SK-N-SH (cell line): ENCODE measurements around the gene TNFAIP3. TPM values are rescaled to one million over a fixed set of nuclear protein-coding genes. Genes with fewer than 3 reads are reported as not detected.

Source experiments
- CTCF ChIA-PET: fragments of 300-600, 350-600 bp; formaldehyde crosslinking; extraction: SDS; loops from one replicate; lab custom pipeline; 2021; lab: Yijun Ruan, JAX
- POLR2A ChIA-PET: fragments of 350-600 bp; sonication (Branson Sonifier 250); formaldehyde crosslinking; extraction: SDS; loops from one replicate; lab custom pipeline; 2020; ENCODE audit warnings: antibody characterized with exemption, inconsistent platforms; lab: Yijun Ruan, JAX
- DNase-seq: peaks from one replicate; pipeline ENCODE4 v3.0.0; 2012
- H2AFZ ChIP-seq: fragments of 200-600 bp; sonication (generic); 2 replicates; pipeline ENCODE4 v1.8.1; 2016; ENCODE audit warnings: antibody characterized with exemption, mild to moderate bottlenecking, low read depth
- H3F3A ChIP-seq: fragments of 200-600 bp; sonication (generic); replicated peaks from 2 replicates; pipeline ENCODE3; 2016; ENCODE audit warnings: antibody characterized with exemption, mild to moderate bottlenecking; ENCODE audit not compliant: insufficient read depth
- H3K27ac ChIP-seq, 2 experiments: fragments of 200-500 bp in 1 of 2; fragments of 200-600 bp in 1 of 2; sonication (Bioruptor generic) in 1 of 2; sonication (generic), shearing (Covaris generic) in 1 of 2; 2 replicates each; pipeline versions ENCODE4 v1.5.1 to v1.6.1; 2014 to 2016; ENCODE audit warnings: low read depth in 2 of 2, inconsistent platforms in 1 of 2, low read length in 1 of 2, mild to moderate bottlenecking in 1 of 2, mixed read lengths in 1 of 2
- H3K27me3 ChIP-seq: fragments of 200-600 bp; sonication (generic), shearing (Covaris generic); 2 replicates; pipeline ENCODE4 v1.6.1; 2016; ENCODE audit warnings: mixed run types; ENCODE audit not compliant: insufficient read depth
- H3K36me3 ChIP-seq, 2 experiments: fragments of 200-500 bp in 1 of 2; fragments of 200-600 bp in 1 of 2; sonication (Bioruptor generic) in 1 of 2; sonication (generic) in 1 of 2; replicated peaks in 1 of 2; 2 replicates each; pipeline versions ENCODE3 to v1.5.1; 2014 to 2016; ENCODE audit warnings: low read length in 1 of 2, mild to moderate bottlenecking in 1 of 2; ENCODE audit not compliant: insufficient read depth in 2 of 2, control insufficient read depth in 1 of 2
- H3K4me1 ChIP-seq, 2 experiments: fragments of 200-500 bp in 1 of 2; fragments of 200-600 bp in 1 of 2; sonication (Bioruptor generic) in 1 of 2; sonication (generic), shearing (Covaris generic) in 1 of 2; 2 replicates each; pipeline versions ENCODE4 v1.5.1 to v1.6.1; 2014 to 2016; ENCODE audit warnings: low read depth in 1 of 2, low read length in 1 of 2, mixed run types in 1 of 2; ENCODE audit not compliant: insufficient read depth in 2 of 2, control insufficient read depth in 1 of 2
- H3K4me2 ChIP-seq: fragments of 200-600 bp; sonication (generic), shearing (Covaris generic); 2 replicates; pipeline ENCODE4 v1.6.1; 2017; ENCODE audit warnings: mixed run types
- H3K4me3 ChIP-seq, 2 experiments: fragments of 200-500 bp in 1 of 2; fragments of 200-600 bp in 1 of 2; sonication (Bioruptor generic) in 1 of 2; sonication (generic), shearing (Covaris generic) in 1 of 2; 2 replicates each; pipeline versions ENCODE4 v1.5.1 to v1.8.1; 2014 to 2016; ENCODE audit warnings: low read depth in 2 of 2, inconsistent platforms in 1 of 2, low read length in 1 of 2, mild to moderate bottlenecking in 1 of 2, mixed read lengths in 1 of 2, moderate library complexity in 1 of 2
- H3K79me2 ChIP-seq: fragments of 200-600 bp; sonication (generic); 2 replicates; pipeline ENCODE4 v1.8.1; 2017; ENCODE audit warnings: mild to moderate bottlenecking; ENCODE audit not compliant: insufficient read depth
- H3K9ac ChIP-seq: fragments of 200-600 bp; sonication (generic); 2 replicates; pipeline ENCODE4 v1.6.1; 2017; ENCODE audit warnings: mixed run types
- H3K9me2 ChIP-seq: fragments of 200-600 bp; sonication (generic); 2 replicates; pipeline ENCODE4 v1.6.1; 2017; ENCODE audit warnings: mixed run types
- H3K9me3 ChIP-seq: fragments of 200-600 bp; sonication (generic); 2 replicates; pipeline ENCODE4 v1.6.1; 2017; ENCODE audit warnings: mixed run types, mild to moderate bottlenecking, moderate library complexity
- H4K20me1 ChIP-seq: fragments of 200-600 bp; sonication (generic); 2 replicates; pipeline ENCODE4 v1.6.1; 2017; ENCODE audit warnings: mild to moderate bottlenecking, mixed run types; ENCODE audit not compliant: insufficient read depth
- EZH2phosphoT487 ChIP-seq: fragments of 200-600 bp; sonication (generic); IDR thresholded peaks from 2 replicates; pipeline ENCODE4 v1.6.1; 2017; ENCODE audit warnings: low read depth, mixed run types, mild to moderate bottlenecking, antibody characterized with exemption, moderate library complexity, borderline replicate concordance
- FOXM1 ChIP-seq: IDR thresholded peaks from 2 replicates; pipeline ENCODE4 v1.4.0; 2012; ENCODE audit warnings: low read depth, mild to moderate bottlenecking
- GABPA ChIP-seq: IDR thresholded peaks from 2 replicates; pipeline ENCODE4 v1.4.0; 2012; ENCODE audit warnings: low read depth, mild to moderate bottlenecking
- MAX ChIP-seq: IDR thresholded peaks from 2 replicates; pipeline ENCODE4 v1.4.0; 2012; ENCODE audit warnings: low read depth
- MEF2A ChIP-seq: IDR thresholded peaks from 2 replicates; pipeline ENCODE4 v1.4.0; 2012; ENCODE audit warnings: low read depth, borderline replicate concordance
- POLR2AphosphoS5 ChIP-seq: IDR thresholded peaks from 2 replicates; pipeline ENCODE4 v1.6.1; 2012; ENCODE audit warnings: low read depth, low read length
- RCOR1 ChIP-seq: fragments of 150-350 bp; IDR thresholded peaks from 2 replicates; pipeline ENCODE4 v1.6.1; 2017; ENCODE audit warnings: antibody characterized with exemption, low read length
- RFX5 ChIP-seq: IDR thresholded peaks from 2 replicates; pipeline ENCODE4 v1.6.1; 2012; ENCODE audit warnings: mild to moderate bottlenecking, improper control_type of control experiment, low read length
- RXRA ChIP-seq: IDR thresholded peaks from 2 replicates; pipeline ENCODE4 v1.4.0; 2012; ENCODE audit warnings: low read depth, mild to moderate bottlenecking, borderline replicate concordance
- SIN3A ChIP-seq: IDR thresholded peaks from 2 replicates; pipeline ENCODE4 v1.6.1; 2012; ENCODE audit warnings: low read depth, mild to moderate bottlenecking, low read length, moderate library complexity, borderline replicate concordance
- TAF1 ChIP-seq: IDR thresholded peaks from 2 replicates; pipeline ENCODE4 v1.6.1; 2012; ENCODE audit warnings: low read depth, mild to moderate bottlenecking, low read length, moderate library complexity, borderline replicate concordance
- TEAD4 ChIP-seq: IDR thresholded peaks from 2 replicates; pipeline ENCODE4 v1.4.0; 2012; ENCODE audit warnings: mild to moderate bottlenecking, borderline replicate concordance; ENCODE audit not compliant: insufficient read depth
- YY1 ChIP-seq: IDR thresholded peaks from 2 replicates; pipeline ENCODE4 v1.4.0; 2012; ENCODE audit warnings: low read depth, mild to moderate bottlenecking
- WGBS: methylation state at CpG from one replicate; pipeline ENCODE4 v1.1.6; 2017; ENCODE audit warnings: low lambda C conversion rate; 5-methylcytosine and 5-hydroxymethylcytosine counted together
- polyA plus RNA-seq, 3 experiments: library from polyadenylated mRNA; depleted of rRNA; stranded (reverse); fragments of >200 nt; gene quantifications; 2 replicates each; pipeline ENCODE4 v1.2.3, GENCODE V29; 2012
- TF ChIP-seq, protein P1 (sequence below): IDR thresholded peaks from 2 replicates; pipeline ENCODE4 v1.4.0; 2012; ENCODE audit warnings: low read depth, borderline replicate concordance

Gene TNFAIP3
- polyA plus RNA-seq, 1 of the 3 experiments (the other 2 are of a cell fraction): 1.0 TPM

- TF ChIP-seq TEAD4: no peak
- TF ChIP-seq, all 33 proteins: peak for 0
Observed at GRCh38 chr6:137907170-137907569, 40.1 kb downstream of the TNFAIP3 start (continued).

DNA sequence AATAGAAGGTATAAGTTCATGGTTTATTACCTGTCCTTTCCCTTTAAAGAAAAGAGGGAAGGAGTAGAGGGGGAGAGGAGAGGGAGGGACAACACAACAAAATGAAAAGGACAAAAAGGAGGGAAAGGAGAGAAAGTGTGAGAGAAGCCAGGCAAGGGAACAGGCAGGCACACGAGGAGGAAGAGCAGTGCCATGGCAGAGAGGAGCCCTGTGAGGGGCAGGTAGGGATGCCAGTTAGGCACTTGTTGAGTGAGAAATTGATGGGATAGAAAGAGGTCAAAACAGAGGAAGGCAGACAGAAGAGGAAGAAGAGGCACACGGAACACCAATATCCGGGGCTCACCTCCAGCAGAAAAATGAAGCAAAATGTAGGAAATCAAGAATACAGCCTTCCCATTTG is 42.5 kb downstream of the TNFAIP3 start:
- Histone ChIP-seq H3K4me1 (no peaks in the 10 kb centered on the region), H3K79me2 (no peaks in the 10 kb centered on the region), H3F3A (no peaks in the 10 kb centered on the region), H3K27ac (no peak overlapping the region), H3K4me2 (no peak overlapping the region), H3K9ac (no peak overlapping the region), H3K4me3 (no peak overlapping the region), H3K27me3 (peaks cover 11% of the 10 kb centered on the region; the same call in 1 of the 2 replicates), H3K9me3 (no peaks in the 10 kb centered on the region), H4K20me1 (no peaks in the 10 kb centered on the region), H3K9me2 (no peaks in the 10 kb centered on the region), H3K36me3 (no peaks in the 10 kb centered on the region), H2AFZ (no peak overlapping the region)
- TF ChIP-seq GABPA: no peak
- 13% methylated on average over 3 of the region's 3 CpGs for WGBS
- ChIA-PET POLR2A (no interaction called here), CTCF (no interaction called here)
- DNase-seq: no peak

- ChIA-PET CTCF (no interaction called here), POLR2A (no interaction called here)
- H3K9me3 ChIP-seq: no peaks in the 10 kb centered on the region
- TF ChIP-seq FOXM1 (no peak), TAF1 (no peak), EZH2phosphoT487 (no peak), GABPA (no peak), RXRA (no peak), RFX5 (no peak), YY1 (no peak), MEF2A (no peak), SIN3A (no peak), RCOR1 (no peak), MAX (no peak), POLR2AphosphoS5 (no peak)
- TF ChIP-seq, protein P1, sequence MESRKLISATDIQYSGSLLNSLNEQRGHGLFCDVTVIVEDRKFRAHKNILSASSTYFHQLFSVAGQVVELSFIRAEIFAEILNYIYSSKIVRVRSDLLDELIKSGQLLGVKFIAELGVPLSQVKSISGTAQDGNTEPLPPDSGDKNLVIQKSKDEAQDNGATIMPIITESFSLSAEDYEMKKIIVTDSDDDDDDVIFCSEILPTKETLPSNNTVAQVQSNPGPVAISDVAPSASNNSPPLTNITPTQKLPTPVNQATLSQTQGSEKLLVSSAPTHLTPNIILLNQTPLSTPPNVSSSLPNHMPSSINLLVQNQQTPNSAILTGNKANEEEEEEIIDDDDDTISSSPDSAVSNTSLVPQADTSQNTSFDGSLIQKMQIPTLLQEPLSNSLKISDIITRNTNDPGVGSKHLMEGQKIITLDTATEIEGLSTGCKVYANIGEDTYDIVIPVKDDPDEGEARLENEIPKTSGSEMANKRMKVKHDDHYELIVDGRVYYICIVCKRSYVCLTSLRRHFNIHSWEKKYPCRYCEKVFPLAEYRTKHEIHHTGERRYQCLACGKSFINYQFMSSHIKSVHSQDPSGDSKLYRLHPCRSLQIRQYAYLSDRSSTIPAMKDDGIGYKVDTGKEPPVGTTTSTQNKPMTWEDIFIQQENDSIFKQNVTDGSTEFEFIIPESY: no peak
- H2AFZ ChIP-seq: no peak overlapping the region
- no peaks in the 10 kb centered on the region for H3K4me1 ChIP-seq
- no peaks in the 10 kb centered on the region for H4K20me1 ChIP-seq
- DNase-seq: no peak
- H3K27me3 ChIP-seq: peaks cover 11% of the 10 kb centered on the region; the same call in 1 of the 2 replicates
- no peak overlapping the region for H3K9ac ChIP-seq
- no peaks in the 10 kb centered on the region for H3K79me2 ChIP-seq
- 8% methylated on average over 1 of the region's 1 CpG for WGBS
- H3K4me3 ChIP-seq: no peak overlapping the region
- no peak overlapping the region for H3K27ac ChIP-seq
- no peaks in the 10 kb centered on the region for H3F3A ChIP-seq
- H3K36me3 ChIP-seq: no peaks in the 10 kb centered on the region
- no peaks in the 10 kb centered on the region for H3K9me2 ChIP-seq
- no peak overlapping the region for H3K4me2 ChIP-seq
Observed at GRCh38 chr6:137910424-137910834, 43.4 kb downstream of the TNFAIP3 start.
